Stimulated activated CD4-positive, alpha-beta T cell treated with anti-CD3 and anti-CD28 coated beads, Interleukin-2, amount 100 ng/mL, for 48 hours (primary cell): ENCODE data around the gene POLD3.

Source experiments
- DNase-seq, 2 donors: peaks; one replicate each; pipeline ENCODE4 v3.0.0-alpha.2; 2020

The POLD3 gene, protein sequence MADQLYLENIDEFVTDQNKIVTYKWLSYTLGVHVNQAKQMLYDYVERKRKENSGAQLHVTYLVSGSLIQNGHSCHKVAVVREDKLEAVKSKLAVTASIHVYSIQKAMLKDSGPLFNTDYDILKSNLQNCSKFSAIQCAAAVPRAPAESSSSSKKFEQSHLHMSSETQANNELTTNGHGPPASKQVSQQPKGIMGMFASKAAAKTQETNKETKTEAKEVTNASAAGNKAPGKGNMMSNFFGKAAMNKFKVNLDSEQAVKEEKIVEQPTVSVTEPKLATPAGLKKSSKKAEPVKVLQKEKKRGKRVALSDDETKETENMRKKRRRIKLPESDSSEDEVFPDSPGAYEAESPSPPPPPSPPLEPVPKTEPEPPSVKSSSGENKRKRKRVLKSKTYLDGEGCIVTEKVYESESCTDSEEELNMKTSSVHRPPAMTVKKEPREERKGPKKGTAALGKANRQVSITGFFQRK

DNA sequence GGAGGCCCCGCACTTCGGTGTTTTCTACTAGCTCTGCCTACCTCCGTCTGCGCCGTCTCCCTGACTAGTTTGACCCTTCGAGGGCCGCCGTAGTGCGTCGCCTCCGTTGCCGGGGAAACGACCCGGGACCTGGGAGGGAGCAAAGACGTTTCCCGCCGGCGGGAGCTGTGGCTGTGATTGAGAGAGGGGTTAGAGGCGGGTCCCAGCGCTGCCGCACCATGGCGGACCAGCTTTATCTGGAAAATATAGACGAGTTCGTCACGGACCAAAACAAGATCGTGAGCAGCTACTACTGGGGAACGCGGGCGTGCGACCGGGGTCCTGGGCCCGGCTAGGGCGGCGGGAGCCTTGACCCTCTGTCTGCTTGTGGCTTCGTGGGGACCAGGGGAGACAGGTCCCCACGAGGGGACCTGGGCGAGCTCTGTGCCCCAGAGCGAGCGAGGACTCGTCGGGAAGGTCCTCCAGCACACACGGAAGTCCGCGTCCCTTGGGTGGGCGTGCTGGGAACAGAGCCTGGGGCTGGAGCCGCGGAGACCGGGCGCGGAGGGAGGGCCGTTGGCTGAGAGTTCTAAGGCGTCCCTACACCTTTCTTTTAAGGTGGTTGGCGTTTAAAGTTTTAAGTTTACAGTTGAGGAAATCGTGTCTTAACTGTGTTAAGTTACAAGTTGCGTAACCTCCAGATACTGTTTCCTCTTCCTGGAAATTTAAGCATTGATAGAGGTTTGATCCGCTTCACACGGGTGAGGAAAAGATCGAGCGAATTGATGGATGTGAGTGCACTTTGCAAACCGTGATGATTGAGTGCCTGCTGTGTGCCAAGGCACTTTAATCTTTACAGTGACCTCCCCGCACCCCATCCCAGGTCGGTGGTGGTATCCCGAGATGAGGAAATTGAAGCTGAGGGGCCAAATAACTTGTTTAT is at the start of gene POLD3:
Gene POLD3 (plus strand): TSS at position 142 of the 922 bp plus-strand sequence. CDS start 77 bp downstream, at position 219.
- DNase-seq = peak; percentile 92 to 94

GRCh38 chr11:74543991-74544390 is 48.4 kb upstream of the POLD3 start:
- DNase-seq = no peak

DNA sequence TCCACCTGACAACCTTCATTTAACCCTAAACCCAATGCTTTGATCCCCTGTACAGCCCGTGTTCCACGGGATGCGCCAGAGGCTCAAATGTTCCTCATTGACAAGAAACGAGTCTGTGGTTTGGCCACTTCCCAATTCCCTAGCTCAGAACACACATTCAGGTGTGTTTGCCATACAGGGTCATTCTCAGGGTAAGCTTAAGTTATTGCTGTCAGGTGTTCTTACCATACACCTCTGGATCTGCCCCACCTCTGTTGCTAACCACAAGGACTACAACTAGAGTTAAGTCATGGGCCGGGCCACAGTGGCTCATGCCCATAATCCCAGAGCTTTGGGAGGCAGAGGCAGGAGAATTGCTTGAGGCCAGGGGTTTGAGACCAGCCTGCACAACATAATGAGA is 45.6 kb upstream of the POLD3 start:
- no peak for DNase-seq

- DNase-seq = no peak
These were observed 41.2 kb upstream of the POLD3 start for GRCh38 chr11:74550991-74551753.

DNA sequence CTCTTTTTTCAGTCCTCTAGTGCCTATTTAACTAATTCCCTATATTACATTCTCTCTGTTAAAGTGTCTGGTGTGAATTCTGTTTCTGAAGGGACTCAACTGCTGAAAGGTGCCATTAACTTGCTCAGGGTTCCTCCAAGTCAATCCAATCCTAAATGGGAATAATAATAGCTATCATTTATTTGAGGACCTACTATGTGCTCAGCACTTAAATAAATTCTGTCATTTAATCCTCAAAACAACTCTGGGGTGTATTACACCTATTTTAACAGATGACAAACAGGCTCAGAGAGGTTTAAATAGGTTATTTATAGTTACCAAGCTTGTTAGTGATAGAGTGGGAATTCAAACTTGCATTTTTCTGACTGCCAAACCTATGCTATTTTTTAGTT is 40.6 kb upstream of the POLD3 start:
- no peak for DNase-seq

DNA sequence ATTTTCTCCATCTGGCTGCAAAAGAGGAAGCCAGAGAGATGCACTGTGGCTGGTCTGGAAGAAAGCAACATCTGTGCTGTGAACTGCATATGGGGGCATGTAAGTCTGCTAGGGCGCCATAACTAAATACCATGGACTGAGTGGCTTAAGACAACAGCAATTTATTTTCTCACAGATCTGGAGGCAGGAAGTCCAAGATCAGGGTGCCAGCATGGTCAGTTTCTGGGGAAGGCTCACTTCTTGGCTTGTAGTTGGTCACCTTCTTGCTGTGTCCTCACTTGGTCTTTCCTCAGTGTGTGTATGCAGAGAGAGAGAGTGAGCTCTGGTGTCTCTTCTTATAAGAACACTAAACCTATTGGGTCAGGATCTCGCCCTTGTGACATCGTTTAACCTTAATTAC is 34.9 kb upstream of the POLD3 start:
- DNase-seq = no peak

DNA sequence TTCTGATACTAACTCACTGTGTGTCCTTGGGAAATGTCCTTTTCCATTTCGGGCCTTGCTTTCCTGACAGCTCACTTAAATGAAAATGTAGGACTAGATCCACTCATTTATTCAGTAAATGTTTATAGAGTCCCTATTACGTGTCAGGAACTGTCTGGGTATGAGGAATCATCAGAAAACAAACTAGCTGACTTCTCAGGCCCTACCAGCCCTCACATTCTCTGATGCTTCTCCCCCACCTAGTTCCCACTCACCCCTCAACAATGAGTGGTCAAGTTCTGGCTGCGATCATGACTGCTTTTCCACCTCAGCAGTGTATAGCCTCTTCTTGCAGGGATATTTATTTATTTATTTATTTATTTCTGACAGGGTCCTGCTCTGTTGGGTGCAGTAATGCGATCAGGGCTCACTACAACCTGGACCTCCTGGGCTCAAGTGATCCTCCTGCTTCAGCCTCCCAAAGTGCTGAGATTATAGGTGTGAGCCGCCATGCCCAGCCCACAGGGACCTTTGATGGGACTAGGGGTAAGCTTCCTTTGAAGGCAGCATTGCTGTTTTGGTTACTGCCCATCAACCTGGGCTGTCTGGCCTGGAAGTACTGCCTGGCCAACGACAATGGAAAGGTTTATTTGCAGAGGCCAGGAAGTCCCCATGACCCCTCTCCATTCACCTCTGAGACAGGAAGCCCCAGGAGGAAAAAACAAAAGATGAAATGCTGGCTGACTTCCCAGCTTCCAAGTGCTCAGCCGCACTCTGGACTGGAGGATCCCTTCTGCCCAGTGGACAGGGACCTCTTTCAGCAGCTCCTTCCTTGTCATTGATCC is 33.1 kb upstream of the POLD3 start:
- no peak for DNase-seq

DNA sequence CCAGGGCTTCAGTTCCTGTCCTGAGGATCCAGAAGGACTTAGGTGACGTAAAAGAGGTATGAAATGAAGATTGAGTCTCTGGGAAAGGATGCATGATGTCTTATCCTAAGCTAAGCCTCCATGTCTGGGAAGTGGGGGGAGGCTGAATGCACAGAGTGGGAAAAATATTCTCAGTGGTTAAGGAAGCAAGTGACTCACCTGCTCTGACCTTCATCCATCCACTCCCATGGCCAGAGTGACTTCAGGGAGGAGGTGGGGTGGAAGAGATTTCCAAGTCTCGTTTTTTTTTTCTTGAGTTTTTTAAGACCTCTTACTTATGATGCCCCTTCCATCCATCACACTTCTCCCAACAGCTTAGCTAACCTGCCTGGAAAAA is 32.5 kb upstream of the POLD3 start:
- DNase-seq = no peak

GRCh38 chr11:74566146-74566960 is 26.0 kb upstream of the POLD3 start:
- DNase-seq = no peak

DNA sequence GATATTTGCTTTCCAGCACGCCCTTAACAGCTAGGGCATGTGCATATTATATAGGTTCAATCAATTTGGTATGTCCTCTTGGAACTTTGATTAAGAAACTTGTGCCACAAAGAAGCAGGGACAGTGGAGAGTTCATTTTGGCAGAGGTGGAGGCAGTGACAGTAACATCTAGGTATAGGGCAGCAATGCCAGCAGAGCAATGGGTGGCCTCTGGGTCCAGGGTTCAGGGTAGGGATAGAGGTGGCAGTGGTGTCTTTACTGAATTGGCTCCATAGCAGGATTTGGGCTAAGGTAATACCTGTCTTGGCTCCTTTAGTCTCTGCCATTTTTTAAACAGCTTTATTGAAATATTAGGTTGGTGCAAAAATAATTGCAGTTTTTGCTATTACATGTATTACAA is 24.4 kb upstream of the POLD3 start:
- no peak for DNase-seq

DNA sequence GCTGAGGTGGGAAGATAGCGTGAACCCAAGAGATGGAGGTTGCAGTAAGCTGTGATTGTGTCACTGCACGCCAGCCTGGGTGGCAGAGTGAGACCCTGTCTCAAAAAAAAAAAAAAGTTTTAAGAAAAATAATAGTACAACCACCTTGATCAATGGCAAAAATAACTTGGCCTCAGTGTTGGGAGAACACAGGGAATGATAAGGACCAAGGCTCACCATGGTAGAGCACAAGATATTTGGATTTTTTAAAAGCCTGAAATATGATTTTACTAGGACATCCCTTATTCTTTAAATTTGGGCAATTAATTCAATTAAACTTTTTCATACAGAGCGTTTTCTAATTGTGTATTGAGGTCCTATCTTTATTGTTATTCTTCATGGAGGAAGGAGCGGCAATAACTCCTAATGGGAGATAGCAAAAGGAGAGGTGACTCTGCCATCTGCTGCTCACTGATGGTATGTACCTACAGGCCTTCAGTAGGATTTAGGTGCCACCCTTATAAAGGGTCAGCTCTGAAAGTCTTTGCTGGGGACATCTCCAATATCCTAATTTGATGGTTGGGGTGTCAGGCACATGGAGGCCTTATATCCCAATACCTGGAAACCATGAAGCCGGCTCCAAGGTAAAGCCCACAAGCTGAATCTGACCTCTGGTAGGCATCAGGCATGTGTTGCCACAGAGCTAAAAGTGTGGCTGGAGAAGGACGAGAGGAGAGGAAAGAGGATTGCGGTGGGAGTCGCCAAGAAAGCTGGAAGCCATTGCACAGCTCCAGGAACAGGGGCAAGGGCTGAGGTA is 21.9 kb upstream of the POLD3 start:
- peak in 1 of 2 donors; percentile 11 for DNase-seq

DNA sequence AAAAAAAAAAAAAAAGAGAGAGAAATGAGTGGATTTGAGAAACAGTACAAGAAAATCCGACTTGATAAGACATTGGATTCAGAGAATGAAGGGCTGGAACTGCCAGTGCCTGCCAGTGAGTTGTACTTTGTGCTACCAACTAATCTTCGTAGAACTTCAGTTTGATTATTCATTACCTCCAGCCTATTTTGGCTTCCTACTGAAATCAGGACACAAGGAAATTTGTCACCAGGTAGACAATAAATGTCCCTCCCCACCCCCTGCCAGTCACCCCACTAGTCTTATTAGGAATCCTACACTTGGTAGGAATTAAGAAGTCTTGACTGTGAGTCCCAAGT is 21.4 kb upstream of the POLD3 start:
- no peak for DNase-seq

DNA sequence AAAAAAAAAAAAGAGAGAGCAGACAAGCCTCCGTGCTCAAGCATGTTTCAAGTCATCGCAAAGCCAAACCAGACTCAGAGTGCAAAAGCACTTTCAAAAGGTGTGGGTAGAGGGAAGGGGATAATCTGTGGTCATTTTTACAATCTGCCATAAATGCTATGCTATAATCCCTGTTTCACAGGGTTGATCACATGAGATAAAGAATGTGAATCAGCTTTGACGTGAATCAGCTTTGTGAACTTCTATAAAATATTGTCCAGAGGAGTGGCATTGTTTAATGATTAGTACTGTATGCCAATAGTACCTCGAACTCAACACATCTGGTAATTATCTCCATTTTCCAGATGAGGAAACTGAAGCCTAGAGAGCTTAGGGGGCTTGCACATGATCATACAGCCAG is 20.0 kb upstream of the POLD3 start:
- DNase-seq = no peak

DNA sequence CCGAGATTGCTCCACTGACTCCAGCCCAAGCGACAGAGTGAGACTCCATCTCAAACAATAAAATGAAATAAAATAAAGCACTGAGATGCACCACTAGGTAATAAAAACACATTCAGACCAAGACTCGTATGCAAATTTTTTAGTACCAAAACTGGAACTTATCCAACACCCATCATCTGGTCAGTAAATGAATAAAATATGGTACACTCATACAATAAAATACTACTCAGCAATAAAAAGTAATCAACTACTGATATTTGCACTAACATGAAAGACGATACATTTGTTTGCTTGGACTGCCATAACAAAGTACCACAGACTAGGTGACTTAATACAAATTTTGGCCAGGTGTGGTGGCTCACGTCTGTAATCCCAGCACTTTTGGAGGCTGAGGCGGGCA is 17.8 kb upstream of the POLD3 start:
- DNase-seq = no peak

GRCh38 chr11:74575999-74576398 is 16.4 kb upstream of the POLD3 start:
- no peak for DNase-seq

GRCh38 chr11:74577181-74577580 is 15.2 kb upstream of the POLD3 start:
- DNase-seq = no peak

DNA sequence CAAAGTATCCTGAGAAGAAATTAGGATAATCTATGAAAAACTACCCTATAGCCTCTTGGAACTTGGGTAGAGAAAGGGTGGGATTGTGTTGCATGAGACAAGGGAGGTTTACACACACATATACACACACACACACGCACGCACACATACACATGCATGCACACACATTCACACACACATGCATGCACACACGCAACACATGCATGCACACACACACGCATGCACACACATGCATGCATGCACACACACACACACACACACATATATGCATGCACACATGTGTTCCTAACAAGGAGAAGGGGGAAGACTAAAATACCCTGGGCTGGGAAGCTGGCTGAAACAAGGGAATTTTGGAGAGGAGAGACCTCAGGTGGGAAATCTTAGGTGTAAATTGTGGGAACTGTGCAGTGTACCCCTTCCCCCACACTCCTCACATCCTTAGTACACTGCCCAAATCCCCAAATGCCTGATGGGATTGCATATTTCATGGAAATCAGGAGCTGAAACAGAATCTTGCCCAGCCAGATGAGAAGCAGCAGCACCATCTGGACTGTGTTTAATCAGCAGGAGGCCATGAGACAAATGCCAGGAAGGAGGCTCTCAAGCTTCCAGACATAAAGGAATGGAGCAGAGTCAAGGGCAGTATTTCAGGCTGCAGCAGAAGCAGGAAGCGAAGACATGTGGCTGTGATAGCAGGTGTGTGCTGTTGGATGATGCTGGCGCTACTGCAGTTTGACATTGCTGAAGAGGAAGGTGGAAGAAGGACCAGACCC is 14.6 kb upstream of the POLD3 start:
- no peak for DNase-seq

DNA sequence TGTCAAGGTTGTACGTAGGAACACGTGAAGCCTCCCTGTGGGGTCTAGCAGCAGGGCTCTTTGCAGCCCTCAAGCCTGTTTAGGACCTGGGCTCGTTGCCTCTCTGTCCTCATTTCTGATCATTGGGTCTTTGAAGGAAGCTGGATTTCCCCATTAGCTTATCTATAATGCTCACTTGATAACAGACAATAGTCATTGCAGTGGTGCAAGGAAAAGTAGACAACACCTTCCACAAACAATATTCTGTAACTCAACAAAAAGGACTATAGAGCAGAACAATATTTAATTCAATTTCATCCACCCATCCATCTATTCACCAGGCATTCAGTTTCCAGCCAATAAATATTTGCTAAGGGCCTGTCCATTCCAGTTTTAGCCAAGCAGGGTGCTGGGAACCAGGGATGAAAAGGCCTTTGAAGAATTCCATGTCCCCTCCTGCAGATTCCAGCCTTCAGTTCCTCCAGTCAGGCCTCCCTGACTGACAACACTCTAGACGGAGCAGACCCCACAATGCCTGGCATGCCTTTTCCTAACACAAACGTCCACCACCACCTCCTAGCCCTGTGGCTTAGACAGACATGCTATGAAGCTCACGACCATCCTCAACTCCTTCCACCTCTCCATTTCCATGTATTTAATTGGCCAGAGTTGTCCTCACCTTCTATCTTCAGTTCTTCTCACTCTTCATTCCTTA is 12.7 kb upstream of the POLD3 start:
- DNase-seq = no peak

GRCh38 chr11:74581954-74582547 is 10.3 kb upstream of the POLD3 start:
- DNase-seq = no peak
